ENCODE results near the gene FAM181A.

FAM181A gene

DNA sequence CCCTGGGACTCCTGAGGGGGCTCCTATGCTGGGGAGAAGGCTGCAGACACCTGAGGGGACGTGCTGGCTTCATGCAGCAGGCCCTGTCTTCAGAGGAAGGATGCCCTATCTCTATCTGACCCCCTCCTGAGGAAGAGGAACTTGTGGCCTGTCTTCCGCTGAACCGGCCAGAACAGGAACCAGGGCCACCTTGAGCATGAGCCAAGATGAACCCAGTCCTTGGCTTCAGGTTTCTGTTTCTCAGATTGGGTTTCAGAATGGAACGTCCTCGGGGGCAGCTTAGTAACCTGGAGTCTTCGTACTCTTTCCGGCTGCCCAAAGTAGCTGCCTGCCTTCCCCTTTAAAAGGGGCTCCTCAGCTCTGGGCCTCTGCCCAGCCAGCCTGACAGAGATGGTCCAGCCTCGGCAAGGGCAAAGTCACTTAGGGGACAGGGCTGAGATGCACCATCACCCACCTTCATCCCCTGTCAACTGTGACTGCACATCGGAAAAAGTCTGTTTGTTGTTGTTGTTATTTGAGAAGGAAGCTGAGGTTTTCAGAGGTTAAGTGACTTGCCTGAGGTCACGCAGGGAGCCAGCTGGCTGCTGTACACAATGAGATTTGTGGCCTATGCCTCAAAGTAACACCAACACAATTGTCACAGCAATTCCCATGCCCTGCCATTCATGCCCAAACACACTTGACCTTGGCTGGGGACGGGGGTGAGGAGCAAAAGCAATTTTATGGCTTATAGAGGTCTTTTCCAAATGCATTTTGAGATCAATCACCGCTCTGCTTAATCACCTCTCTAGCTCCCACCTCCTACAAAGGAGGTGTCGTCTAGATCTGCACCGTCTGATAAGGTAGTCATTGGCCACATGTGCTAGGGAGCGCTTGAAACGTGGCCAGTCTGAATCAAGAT, 35.8 kb downstream of the FAM181A start:
- no peak for DNase-seq (ENCODE audit: low read depth)

DNA sequence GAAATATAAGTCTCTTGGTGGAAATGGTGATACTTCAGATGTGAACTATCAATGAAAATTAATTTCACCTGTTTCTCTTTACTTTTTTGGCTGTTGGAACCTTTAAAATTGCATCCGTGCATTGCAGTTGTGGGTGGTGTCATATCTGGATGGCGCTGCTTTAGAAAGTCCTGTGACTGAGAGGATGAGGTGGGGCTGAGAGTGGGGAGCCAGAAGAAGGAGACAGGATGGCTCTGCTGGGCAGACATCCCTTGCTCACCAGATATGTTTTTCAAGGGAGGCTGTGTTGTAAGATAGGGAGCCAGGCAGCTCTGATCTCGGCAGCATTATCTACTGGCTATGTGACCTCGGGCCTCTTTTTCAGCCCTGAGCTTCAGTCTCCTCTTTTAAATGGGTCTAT, 36.5 kb downstream of the FAM181A start:
- no peak for DNase-seq (ENCODE audit: low read depth)

DNA sequence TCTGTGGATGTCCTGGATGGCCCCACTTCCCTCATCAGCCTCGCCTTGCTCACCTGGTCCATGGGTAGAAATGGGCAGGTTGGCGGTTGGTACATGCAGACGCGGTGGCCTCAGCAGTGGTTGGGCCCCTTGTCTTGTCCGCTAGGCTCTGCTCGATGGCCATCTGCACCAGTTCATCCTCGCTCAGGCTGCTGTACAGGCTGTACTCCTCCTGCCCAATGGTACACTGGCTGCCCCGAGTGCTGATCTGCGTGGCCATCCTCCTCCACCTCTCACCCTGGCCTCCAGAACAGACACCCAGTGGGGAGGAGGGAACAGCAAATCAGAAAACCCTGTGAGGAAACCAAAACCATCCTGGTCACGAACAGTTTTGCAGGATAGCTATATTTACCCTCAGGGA, 37.1 kb downstream of the FAM181A start:
- DNase-seq (ENCODE audit: low read depth), result no peak

- no peak for DNase-seq (ENCODE audit: low read depth)
These were observed 37.7 kb downstream of the FAM181A start for GRCh38 chr14:93964820-93965286.

DNA sequence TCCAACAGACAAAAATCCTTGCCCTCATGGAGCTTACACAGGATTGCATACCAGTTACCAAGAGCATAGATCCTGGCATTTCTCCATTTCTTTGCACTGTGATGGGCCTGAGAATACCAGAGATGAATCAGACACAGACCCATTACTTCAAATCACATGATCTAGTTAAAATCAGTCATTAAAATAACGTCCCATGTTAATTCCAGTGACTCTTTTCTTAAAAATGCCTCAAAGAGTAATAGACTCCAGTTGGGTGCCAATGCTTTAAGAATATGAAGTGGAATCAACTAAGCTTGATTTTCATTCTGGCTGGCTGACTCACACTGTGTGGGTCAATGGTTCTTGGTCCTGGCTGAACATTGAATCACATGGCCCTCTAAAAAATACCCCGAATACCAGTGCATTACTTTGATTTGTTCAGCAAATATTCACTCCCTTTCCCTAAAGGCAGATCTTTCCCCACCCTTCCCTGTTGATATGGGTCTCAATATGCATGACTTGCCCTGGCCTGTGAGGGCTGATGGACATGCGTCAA, 38.2 kb downstream of the FAM181A start:
- peak; percentile 94 for DNase-seq (ENCODE audit: low read depth)

DNA sequence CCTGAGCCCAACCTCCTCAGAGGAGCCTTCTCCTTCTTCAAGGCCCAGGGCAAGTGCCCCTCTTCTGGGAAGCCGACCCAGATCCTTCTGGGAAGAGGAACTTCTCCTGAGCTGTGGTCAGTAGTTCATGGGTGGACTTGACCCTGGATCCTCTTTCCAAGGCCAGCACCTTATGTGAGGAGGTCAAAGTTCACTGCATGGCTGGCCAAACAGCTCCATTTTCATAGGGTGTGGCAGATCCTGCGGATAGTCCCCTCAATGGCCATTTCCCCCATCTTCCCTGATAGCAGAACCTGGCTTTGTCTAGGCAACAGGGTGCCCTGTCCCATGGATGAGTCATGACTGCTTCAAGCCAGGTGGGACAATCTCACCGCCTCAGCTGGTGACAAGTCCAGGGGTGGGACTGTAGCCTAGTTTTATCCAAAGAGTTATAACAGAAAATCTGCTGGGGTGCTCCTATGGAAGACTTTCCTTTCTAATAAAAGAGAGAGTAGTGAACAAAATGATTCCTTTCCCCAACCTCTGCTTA, 38.9 kb downstream of the FAM181A start:
- no peak for DNase-seq (ENCODE audit: low read depth)

DNA sequence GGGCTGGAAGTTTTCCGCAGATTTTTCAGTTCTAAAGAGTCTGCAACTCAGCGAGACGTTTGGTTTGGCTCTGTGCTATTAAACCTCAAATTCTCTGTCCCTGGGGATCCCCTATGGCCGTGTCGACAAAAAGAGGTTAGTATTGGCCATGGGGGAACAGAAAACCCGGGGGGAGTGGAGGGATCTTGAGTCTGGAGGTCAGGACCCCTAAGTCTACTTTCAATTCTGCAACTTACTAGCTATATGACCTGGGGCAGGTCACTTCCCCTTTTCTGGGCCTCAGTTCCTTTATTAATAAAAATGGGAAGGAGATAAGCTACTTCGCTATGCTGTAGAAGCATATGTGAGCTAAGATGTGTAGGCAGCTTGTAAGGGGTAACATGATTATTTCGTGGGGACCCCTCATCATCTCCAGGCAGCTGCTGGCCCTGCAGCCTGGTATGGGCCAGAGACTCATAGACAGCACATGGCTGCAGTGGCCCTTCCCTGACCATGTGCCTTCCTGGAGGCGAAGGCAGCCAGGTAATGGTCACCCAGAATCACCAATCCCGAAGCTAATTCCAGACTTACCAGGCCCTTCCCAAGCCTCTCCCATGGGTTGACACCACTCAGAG, 40.6 kb downstream of the FAM181A start:
- DNase-seq (ENCODE audit: low read depth), result no peak

DNA sequence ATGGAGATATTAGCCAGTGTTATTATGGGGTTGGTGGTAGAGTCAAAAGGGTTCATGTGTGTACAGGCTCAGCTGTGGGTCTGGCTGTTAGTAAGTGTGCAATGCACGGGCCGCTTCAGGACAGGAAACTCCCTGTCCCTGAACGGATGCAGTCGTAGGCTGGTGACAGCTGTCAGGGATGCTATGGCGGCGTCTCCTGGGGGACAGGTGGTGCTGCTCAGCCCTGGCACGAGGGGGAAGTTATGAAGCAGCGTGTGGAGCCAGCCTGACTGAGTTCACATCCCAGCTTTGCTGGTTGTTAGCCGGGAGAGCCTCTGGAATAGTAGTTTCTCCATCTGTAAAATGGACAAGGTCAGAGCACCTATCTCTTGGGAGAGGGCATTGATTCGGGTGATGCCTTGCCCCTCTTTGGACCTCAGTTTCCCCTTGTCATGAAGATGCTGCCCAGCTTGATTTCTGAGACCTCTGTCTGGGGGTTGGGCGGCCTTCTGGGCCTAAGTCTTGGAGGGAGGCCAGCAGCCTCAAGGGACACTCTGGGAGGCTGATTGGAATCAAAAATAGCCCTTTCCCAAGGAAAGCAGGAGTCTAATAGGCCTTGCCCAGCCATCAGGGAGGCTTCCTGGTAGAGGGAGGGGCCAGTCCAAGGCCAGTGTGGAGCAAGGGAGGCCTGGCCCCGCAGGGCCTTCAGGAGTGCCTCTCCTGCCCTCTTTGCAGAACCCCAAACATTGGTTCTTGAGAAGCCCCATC, 42.1 kb downstream of the FAM181A start:
- DNase-seq (ENCODE audit: low read depth), result no peak

GRCh38 chr14:93970585-93970964, 43.4 kb downstream of the FAM181A start:
- no peak for DNase-seq (ENCODE audit: low read depth)

DNA sequence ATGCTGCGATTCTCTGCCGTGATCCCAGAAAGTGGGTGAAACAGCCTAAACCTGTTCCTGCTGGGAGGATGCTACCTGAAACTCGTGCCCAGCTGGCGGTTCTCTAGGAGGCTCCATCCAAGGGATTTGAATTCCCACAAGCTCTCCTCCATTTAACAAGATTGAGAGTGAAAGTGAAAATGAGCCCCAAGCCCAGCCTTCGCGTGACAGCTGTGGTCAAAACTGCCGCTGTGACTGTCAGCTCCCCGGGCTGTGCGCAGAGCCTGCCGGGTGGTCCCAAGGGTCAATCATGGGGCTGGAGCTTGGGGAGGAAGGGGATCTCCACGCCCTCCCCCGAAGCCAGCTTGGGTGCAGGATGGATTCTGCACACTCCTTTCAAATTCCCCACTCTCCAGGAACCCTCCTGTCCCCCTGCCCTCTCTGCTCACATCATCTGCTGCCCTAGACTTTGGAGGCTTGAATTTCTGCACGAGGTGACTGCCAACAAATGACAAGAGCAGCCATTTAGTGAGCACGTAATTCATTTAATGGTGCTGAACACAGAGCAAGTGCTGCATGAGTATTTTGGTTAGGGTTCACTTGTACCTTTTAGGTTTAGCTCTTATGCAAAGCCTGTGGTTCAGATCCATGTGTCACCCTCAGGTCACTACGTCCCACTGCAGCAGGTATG, 44.0 kb downstream of the FAM181A start:
- DNase-seq (ENCODE audit: low read depth), result no peak

DNA sequence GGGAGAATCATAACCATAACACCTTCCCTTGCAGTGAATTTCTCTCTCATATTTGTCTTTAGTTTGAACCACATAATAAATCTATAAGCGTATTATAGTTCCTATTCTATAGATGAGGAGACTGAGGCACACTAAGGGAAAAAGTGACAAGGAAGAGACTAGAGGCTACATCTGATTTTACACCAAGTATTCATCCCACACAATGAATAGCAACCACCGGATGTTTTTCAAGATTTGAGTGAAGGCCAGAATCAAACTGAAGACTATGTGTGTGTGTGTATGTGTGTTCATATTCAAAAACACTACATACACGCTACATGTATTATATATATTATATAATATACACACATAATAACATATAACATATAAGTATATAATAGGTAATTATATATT, 44.5 kb downstream of the FAM181A start:
- DNase-seq (ENCODE audit: low read depth), result no peak

- no peak for DNase-seq (ENCODE audit: low read depth)
These were observed 45.6 kb downstream of the FAM181A start for GRCh38 chr14:93972618-93973205.

GRCh38 chr14:93973607-93974006, 46.5 kb downstream of the FAM181A start:
- no peak for DNase-seq (ENCODE audit: low read depth)

DNA sequence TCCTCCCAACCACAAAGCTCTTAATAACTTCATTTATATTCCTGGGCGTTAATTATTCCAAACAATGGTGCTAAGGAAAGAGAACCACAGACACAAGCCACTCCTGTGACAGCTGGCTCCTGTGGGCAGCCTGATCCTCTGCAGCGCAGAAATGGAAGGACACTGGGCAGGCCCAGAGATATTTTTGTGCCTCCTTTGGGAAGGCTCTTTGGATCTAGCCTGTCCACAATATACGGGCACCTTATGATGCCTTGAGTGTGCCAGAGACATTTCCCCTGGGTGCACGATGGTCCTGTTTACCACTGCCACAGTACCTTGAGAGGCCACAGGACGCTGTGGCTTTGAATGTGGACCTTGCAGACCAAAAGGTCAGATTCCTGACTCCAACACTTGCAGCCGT, 47.2 kb downstream of the FAM181A start:
- no peak for DNase-seq (ENCODE audit: low read depth)

- no peak for DNase-seq (ENCODE audit: low read depth)
These were observed 47.7 kb downstream of the FAM181A start for GRCh38 chr14:93974833-93975232.

DNA sequence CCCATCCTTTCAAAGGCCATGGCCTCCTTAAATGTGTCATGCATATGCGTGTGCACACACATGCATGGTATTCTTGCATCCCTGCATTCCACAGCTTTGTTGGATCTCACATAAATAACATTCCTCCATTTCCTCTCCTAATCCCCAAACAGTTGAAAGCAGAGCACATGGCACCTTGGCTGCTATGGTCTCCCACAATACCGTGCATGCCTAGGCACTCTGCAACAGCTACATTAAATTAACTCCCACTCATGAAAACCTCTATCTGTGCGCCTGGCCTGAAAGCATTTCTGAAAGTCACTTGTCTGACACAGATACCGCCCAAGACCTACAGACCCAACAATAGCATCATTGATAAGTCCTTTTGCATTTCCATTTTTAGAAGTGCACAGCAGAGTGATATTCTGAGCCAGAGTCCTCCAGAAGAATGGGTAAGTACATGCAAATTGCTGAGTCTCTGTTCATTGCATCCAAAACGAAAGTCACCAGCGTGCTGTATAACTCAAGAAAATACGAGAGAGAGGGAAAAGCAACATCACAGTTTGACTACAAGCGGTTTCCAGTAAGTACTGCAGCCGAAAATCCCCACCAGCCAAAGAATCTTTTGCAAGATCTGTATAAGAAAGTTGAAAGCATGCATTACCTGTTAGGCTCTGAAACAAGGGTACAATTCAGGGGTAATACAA, 48.8 kb downstream of the FAM181A start:
- no peak for DNase-seq (ENCODE audit: low read depth)

DNA sequence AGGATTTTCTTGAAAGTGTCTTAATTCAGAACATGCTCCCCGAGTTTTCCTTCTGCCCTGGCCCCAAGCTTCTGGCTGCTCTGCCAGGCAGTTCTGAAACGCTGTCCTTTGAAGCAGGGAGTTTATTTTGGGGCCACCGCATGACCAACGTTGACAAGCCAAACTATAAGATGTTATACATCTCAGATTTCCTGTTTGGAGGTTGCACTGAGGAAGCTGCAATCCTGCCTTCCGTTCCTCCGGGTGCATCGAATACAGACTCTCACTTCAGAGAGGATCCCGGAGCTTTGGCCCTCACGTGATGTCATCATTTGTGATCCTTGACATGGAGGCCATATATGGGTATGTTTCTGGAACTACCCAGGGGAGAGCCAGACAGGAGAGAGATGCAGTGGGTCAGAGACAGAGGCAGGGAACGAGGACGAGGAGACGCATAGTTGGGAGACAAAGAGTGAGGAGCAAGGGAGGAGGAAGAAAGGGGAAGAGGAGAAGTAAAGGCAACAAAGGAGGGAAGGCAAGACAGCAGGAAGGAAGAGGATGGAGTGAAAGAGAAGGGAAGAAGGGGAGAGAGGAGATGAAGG, 49.4 kb downstream of the FAM181A start, which contains the start of gene ASB2:
Gene ASB2 (minus strand): TSS at position 94 of the 581 bp plus-strand sequence. CDS start 12,031 bp downstream, outside the sequence.
- no peak for DNase-seq (ENCODE audit: low read depth)

- DNase-seq (ENCODE audit: low read depth), result no peak
These were observed 50.0 kb downstream of the FAM181A start for GRCh38 chr14:93977171-93977570.

GRCh38 chr14:93977790-93978581, 50.8 kb downstream of the FAM181A start:
- no peak for DNase-seq (ENCODE audit: low read depth)

Measured in stromal cell of bone marrow (primary cell).